Naive thymus-derived CD4-positive, alpha-beta T cell (primary cell): ENCODE measurements around the gene ABCB9. TPM values are rescaled to one million over a fixed set of nuclear protein-coding genes. Genes with fewer than 3 reads are reported as not detected.
A peak's percentile ranks its signal among the peaks of the same experiment; 100 is the strongest.

Experiments used
- ATAC-seq: fragments of 150-1000 bp; cut with Tn5 transposase; 2 replicates; pipeline ENCODE4 v1.10.0; 2021; ENCODE audit warnings: mild to moderate bottlenecking, moderate library complexity
- CTCF ChIA-PET: fragments of 350-600 bp; sonication (Branson Sonifier 250); formaldehyde crosslinking; loops from one replicate; lab custom pipeline; 2021; ENCODE audit warnings: antibody characterized with exemption; lab: Charles Lee
- POLR2A ChIA-PET: fragments of 350-600 bp; sonication (Branson Sonifier 250); formaldehyde crosslinking; loops from one replicate; lab custom pipeline; 2021; ENCODE audit warnings: antibody characterized with exemption, inconsistent platforms; lab: Charles Lee
- DNase-seq, 9 donors: peaks; one replicate each; pipeline versions ENCODE4 v3.0.0 to v3.0.0-alpha.2; 2020 to 2022; ENCODE audit warnings: mixed read lengths in 1 of 9
- H3K27ac ChIP-seq: one replicate; pipeline ENCODE4 v1.7.0; 2013; ENCODE audit warnings: mild to moderate bottlenecking, low read depth, low read length, moderate library complexity
- H3K27me3 ChIP-seq, 2 donors: one replicate each; pipeline ENCODE4 v1.7.0; 2013; ENCODE audit warnings: low read length in 2 of 2, mild to moderate bottlenecking in 2 of 2, moderate library complexity in 2 of 2; ENCODE audit not compliant: control insufficient read depth in 2 of 2, insufficient read depth in 2 of 2
- H3K36me3 ChIP-seq, 3 experiments: 1 replicate in 2 of 3; 2 replicates in 1 of 3; pipeline ENCODE4 v1.7.0; 2013; ENCODE audit warnings: low read length in 3 of 3, mild to moderate bottlenecking in 3 of 3, moderate library complexity in 1 of 3; ENCODE audit not compliant: insufficient read depth in 3 of 3, control insufficient read depth in 2 of 3
- H3K4me1 ChIP-seq, 2 donors: one replicate each; pipeline ENCODE4 v1.7.0; 2013; ENCODE audit warnings: low read length in 2 of 2, mild to moderate bottlenecking in 2 of 2, moderate library complexity in 1 of 2; ENCODE audit not compliant: control insufficient read depth in 2 of 2, insufficient read depth in 2 of 2
- H3K4me3 ChIP-seq: 2 replicates; pipeline ENCODE4 v1.7.0; 2013; ENCODE audit warnings: mild to moderate bottlenecking, low read length
- H3K9me3 ChIP-seq, 3 experiments: 1 replicate in 2 of 3; 2 replicates in 1 of 3; pipeline ENCODE4 v1.7.0; 2013; ENCODE audit warnings: low read length in 3 of 3; ENCODE audit not compliant: control insufficient read depth in 2 of 3
- H3K27ac Mint-ChIP-seq, 9 donors: one replicate each; pipeline ENCODE4 v1.8.0; 2020 to 2022; ENCODE audit warnings: mixed read lengths in 9 of 9, mild to moderate bottlenecking in 8 of 9, moderate library complexity in 5 of 9, inconsistent platforms in 2 of 9
- H3K27me3 Mint-ChIP-seq, 5 donors: one replicate each; pipeline ENCODE4 v1.8.0; 2021 to 2022; ENCODE audit warnings: mixed read lengths in 5 of 5, mild to moderate bottlenecking in 1 of 5
- H3K36me3 Mint-ChIP-seq, 5 donors: one replicate each; pipeline ENCODE4 v1.8.0; 2020 to 2022; ENCODE audit warnings: mixed read lengths in 5 of 5, mild to moderate bottlenecking in 3 of 5, inconsistent platforms in 1 of 5
- H3K4me1 Mint-ChIP-seq, 7 donors: one replicate each; pipeline ENCODE4 v1.8.0; 2020 to 2022; ENCODE audit warnings: mixed read lengths in 7 of 7, mild to moderate bottlenecking in 3 of 7, inconsistent platforms in 1 of 7
- H3K4me3 Mint-ChIP-seq, 10 donors: one replicate each; pipeline ENCODE4 v1.8.0; 2020 to 2022; ENCODE audit warnings: mild to moderate bottlenecking in 10 of 10, mixed read lengths in 10 of 10, moderate library complexity in 6 of 10, inconsistent platforms in 2 of 10
- H3K9me3 Mint-ChIP-seq, 11 donors: one replicate each; pipeline ENCODE4 v1.8.0; 2020 to 2022; ENCODE audit warnings: mixed read lengths in 11 of 11, mild to moderate bottlenecking in 4 of 11, inconsistent platforms in 1 of 11, moderate library complexity in 1 of 11
- intact Hi-C, 2 donors: fragments of 100-400 bp; cut with micrococcal nuclease; formaldehyde crosslinking; loops; one replicate each; pipeline ENCODE4 v1.15.1; 2023
- polyA plus RNA-seq, 2 donors: library from polyadenylated mRNA; unstranded; fragments of 300-500 nt; fragmentation: Illumina TruSeq; gene quantifications; one replicate each; pipeline ENCODE4 v1.2.3, GENCODE V29; 2021
- total RNA-seq, 6 experiments: library from RNA in 5 of 6; stranded (reverse) in 5 of 6; gene quantifications; 1 replicate in 5 of 6; 2 replicates in 1 of 6; pipeline ENCODE4 v1.2.3 and lab custom pipeline; 2021 to 2026

ABCB9 gene
- total and polyA plus RNA-seq, 7 experiments from 2014 or later: 0.74 to 8.9 (median 6.9) TPM

DNA sequence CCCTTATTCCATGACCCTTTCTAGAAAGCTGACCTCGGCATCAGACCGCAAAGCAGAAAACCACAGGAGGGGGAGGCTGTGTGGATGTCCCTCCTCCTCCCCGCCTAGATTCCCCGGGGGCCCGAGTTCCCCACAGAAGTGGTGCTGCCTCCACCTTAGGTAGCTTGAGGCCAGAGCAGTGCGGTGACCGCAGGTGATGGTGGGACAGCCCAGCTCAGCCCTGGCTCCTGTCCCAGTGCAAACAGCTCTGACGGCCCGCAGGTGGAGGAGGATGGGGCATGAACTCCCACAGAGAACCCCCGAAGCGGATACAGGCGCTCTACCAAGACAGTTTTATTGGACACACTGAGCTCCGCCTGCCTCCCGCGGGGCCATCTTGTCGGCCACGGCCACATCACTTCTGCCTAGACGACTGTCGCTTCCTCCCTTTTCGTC is 33.7 kb upstream of the ABCB9 start:
- DNase-seq (no peak), ATAC-seq (no peak)
- no peaks in the 10 kb centered on the region for H3K4me1 ChIP-seq
- POLR2A ChIA-PET: no interaction called here
- Mint-ChIP-seq H3K4me3 (no peak overlapping the region), H3K9me3 (peaks cover 0 to 3% (median 0%) of the 10 kb centered on the region in 11 donors), H3K27ac (no peak overlapping the region), H3K27me3 (no peaks in the 10 kb centered on the region), H3K4me1 (no peaks in the 10 kb centered on the region), H3K36me3 (peaks cover 0 to 15% (median 4%) of the 10 kb centered on the region in 5 donors)
- CTCF ChIA-PET: interaction anchor here (0.6 kb wide), 1 partner anchor 195 kb away, joined by 3 read pairs; no protein-coding TSS in a partner anchor
- H3K4me3 ChIP-seq: no peak overlapping the region
- no peak overlapping the region for H3K27ac ChIP-seq
- H3K36me3 ChIP-seq: peaks cover 0 to 80% (median 6%) of the 10 kb centered on the region in 3 experiments
- H3K27me3 ChIP-seq: no peaks in the 10 kb centered on the region
- intact Hi-C loops: no loop called here
- H3K9me3 ChIP-seq: no peaks in the 10 kb centered on the region

DNA sequence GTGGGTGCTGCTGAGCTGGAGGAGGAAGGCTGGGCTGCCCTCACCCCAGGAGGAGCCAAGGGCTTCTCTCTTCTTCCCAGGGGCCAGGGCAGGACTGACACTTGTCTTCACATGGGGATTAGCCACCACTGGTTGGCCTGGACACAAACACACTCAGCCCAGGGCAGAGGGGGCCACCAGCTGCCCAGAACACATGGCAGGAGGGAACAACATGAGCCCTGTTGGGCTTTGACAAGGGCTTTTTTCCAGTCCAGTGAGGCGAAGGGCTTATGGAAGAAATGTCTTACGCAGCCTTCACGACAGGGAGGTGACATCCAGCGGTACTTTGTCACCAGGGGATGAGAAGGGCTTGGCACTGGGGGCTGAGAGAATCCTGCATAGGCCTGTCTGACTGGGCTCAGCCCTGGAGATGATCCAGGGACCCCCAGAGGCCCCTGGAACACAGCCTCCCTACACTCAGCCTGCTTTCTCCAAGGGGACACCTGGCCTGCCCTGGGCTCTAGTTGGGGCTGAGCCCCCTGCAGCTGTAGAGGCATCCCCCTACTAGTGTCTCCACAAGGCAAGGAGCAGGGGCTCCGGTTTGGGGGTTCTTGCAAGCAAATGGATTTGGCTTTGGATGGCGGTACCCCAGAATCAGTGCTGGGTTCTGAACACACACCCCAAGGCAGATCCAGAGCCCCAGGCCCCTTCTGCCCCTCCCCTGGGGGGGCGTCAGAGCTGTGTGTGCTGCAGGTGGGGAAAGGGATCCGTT is 33.1 kb upstream of the ABCB9 start:
- CTCF ChIA-PET: no interaction called here
- no peaks in the 10 kb centered on the region for H3K4me1 ChIP-seq
- no peak overlapping the region for H3K4me3 ChIP-seq
- POLR2A ChIA-PET: no interaction called here
- DNase-seq: no peak
- Mint-ChIP-seq H3K9me3 (peaks cover 0 to 3% (median 0%) of the 10 kb centered on the region in 11 donors), H3K4me1 (no peaks in the 10 kb centered on the region), H3K4me3 (no peak overlapping the region), H3K27ac (peak overlapping the region in 2 of 9 donors; percentile 25 to 45), H3K27me3 (no peaks in the 10 kb centered on the region), H3K36me3 (peaks cover 0 to 15% (median 4%) of the 10 kb centered on the region in 5 donors)
- H3K27ac ChIP-seq: no peak overlapping the region
- intact Hi-C loops: no loop called here
- peaks cover 0 to 80% (median 6%) of the 10 kb centered on the region in 3 experiments for H3K36me3 ChIP-seq
- H3K9me3 ChIP-seq: no peaks in the 10 kb centered on the region
- no peak for ATAC-seq
- no peaks in the 10 kb centered on the region for H3K27me3 ChIP-seq

GRCh38 chr12:122998316-122998715 is 32.1 kb upstream of the ABCB9 start:
- POLR2A ChIA-PET: no interaction called here
- Mint-ChIP-seq H3K36me3 (peaks cover 0 to 18% (median 4%) of the 10 kb centered on the region in 5 donors), H3K9me3 (peaks cover 0 to 3% (median 0%) of the 10 kb centered on the region in 11 donors), H3K4me1 (no peaks in the 10 kb centered on the region), H3K27me3 (no peaks in the 10 kb centered on the region), H3K27ac (no peak overlapping the region), H3K4me3 (no peak overlapping the region)
- no peak overlapping the region for H3K4me3 ChIP-seq
- intact Hi-C loops: no loop called here
- no peaks in the 10 kb centered on the region for H3K27me3 ChIP-seq
- no peaks in the 10 kb centered on the region for H3K9me3 ChIP-seq
- DNase-seq (no peak), ATAC-seq (no peak)
- no peaks in the 10 kb centered on the region for H3K4me1 ChIP-seq
- CTCF ChIA-PET: no interaction called here
- peak overlapping the region; percentile 5 for H3K27ac ChIP-seq
- H3K36me3 ChIP-seq: peaks cover 0 to 83% (median 6%) of the 10 kb centered on the region in 3 experiments

DNA sequence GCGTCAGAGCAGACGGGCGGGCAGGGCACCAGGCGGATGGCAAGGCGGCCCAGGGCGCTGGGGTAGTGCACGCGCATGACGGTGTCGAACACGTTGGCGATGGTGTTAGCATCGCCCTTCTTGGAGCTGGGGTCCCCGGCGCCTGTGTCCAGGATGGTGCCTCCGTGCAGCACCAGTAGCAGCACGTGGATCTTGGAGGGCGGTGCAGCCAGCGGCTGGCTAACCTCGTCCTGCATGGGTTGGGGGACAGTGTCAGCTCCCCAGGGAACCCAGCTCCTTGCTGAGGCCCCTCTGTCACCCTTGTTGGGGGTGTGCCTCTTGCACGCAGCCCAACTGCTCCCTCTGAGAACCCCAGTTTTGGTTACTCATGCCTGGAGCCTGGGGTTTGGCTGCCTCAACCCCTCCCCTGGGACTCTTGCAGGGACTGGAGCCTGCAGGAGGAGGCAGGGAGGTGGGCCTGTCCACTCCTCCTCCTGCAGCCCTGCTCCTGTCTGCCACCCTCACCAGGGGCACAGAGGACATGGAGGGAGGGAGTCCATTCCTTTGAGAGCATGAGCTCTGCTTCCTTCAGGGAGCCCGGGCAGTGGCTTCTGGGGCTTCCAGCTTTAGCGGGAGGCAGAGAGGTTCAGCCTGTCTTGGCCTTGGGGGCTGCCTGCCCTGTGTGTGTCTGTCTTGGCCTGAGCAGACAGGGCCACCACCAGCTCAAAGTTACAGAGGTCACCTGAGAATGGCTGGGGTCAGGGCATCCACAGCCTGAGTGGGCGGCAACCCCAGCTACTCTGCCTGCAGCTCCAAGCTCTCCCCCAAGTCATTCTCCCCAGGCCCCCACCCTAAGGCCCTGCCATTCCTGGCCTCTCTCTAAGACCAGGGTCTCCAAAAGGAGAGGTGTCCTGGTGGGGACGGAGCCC is 31.3 kb upstream of the ABCB9 start:
- H3K27me3 ChIP-seq: no peaks in the 10 kb centered on the region
- ChIA-PET CTCF (no interaction called here), POLR2A (no interaction called here)
- Mint-ChIP-seq H3K4me3 (no peak overlapping the region), H3K9me3 (no peaks in the 10 kb centered on the region), H3K27ac (no peak overlapping the region), H3K36me3 (peaks cover 0 to 19% (median 4%) of the 10 kb centered on the region in 5 donors), H3K4me1 (no peaks in the 10 kb centered on the region), H3K27me3 (no peaks in the 10 kb centered on the region)
- DNase-seq (no peak), ATAC-seq (no peak)
- H3K27ac ChIP-seq: peak overlapping the region; percentile 5
- H3K4me3 ChIP-seq: no peak overlapping the region
- peaks cover 0 to 84% (median 6%) of the 10 kb centered on the region in 3 experiments for H3K36me3 ChIP-seq
- intact Hi-C loops: no loop called here
- H3K4me1 ChIP-seq: no peaks in the 10 kb centered on the region
- H3K9me3 ChIP-seq: no peaks in the 10 kb centered on the region

- Histone ChIP-seq H3K27me3 (no peaks in the 10 kb centered on the region), H3K36me3 (peaks cover 0 to 88% (median 6%) of the 10 kb centered on the region in 3 experiments), H3K4me1 (no peaks in the 10 kb centered on the region), H3K27ac (no peak overlapping the region), H3K9me3 (no peaks in the 10 kb centered on the region), H3K4me3 (no peak overlapping the region)
- peak overlapping the region in 1 of 9 donors; percentile 18 for H3K27ac Mint-ChIP-seq
- H3K36me3 Mint-ChIP-seq: peaks cover 0 to 19% (median 4%) of the 10 kb centered on the region in 5 donors
- no peaks in the 10 kb centered on the region for H3K9me3 Mint-ChIP-seq
- no peaks in the 10 kb centered on the region for H3K4me1 Mint-ChIP-seq
- POLR2A ChIA-PET: no interaction called here
- H3K4me3 Mint-ChIP-seq: no peak overlapping the region
- no peak for DNase-seq
- CTCF ChIA-PET: no interaction called here
- H3K27me3 Mint-ChIP-seq: no peaks in the 10 kb centered on the region
- no peak for ATAC-seq
- intact Hi-C loops: no loop called here
Measured at GRCh38 chr12:122996621-122997342, 30.5 kb upstream of the ABCB9 start.

DNA sequence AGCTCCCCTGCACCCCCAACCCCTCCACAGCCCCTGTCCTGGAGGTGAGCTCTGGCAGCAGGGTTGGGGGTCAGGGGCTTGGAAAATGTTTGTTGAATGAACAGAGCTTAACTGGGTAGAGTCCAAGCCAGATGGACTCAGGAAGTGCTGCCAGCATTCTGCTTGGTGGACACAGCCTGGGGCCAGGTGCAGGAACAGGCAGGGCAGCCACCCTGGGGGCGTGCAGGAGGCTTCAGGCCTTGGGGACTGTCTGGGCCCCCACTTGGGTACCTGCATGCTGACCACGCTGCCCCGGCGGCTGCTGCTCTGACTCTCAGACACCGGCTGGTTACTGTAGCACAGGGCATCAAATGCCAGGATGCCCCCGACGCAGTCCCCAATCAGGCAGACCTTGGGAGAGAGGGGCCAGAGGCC is 29.9 kb upstream of the ABCB9 start:
- Histone ChIP-seq H3K27ac (no peak overlapping the region), H3K4me3 (no peak overlapping the region), H3K36me3 (peaks cover 0 to 88% (median 6%) of the 10 kb centered on the region in 3 experiments), H3K27me3 (no peaks in the 10 kb centered on the region), H3K9me3 (no peaks in the 10 kb centered on the region), H3K4me1 (no peaks in the 10 kb centered on the region)
- H3K4me1 Mint-ChIP-seq: no peaks in the 10 kb centered on the region
- ChIA-PET POLR2A (no interaction called here), CTCF (no interaction called here)
- H3K36me3 Mint-ChIP-seq: peaks cover 0 to 15% (median 2%) of the 10 kb centered on the region in 5 donors
- intact Hi-C loops: no loop called here
- no peak overlapping the region for H3K4me3 Mint-ChIP-seq
- peak overlapping the region in 3 of 9 donors; percentile 17 to 43 (median 31) for H3K27ac Mint-ChIP-seq
- DNase-seq (no peak), ATAC-seq (no peak)
- H3K27me3 Mint-ChIP-seq: no peaks in the 10 kb centered on the region
- no peaks in the 10 kb centered on the region for H3K9me3 Mint-ChIP-seq
